ENCODE data around the gene ARHGAP31.
"Not testable (repeated sequence)": the region's sequence is repeated elsewhere in the genome, so short reads cannot be mapped to it uniquely, and the experiment has no call there.

Gene ARHGAP31

GRCh38 chr3:119257654-119258410, 36.4 kb upstream of the ARHGAP31 start:
- Histone ChIP-seq H3K4me3 (ENCODE audit: low read depth, low read length) (no peak overlapping the region), H3K36me3 (no peaks in the 10 kb centered on the region), H3K27me3 (ENCODE audit: insufficient read depth, low read depth, severe bottlenecking) (no peaks in the 10 kb centered on the region), H3K27ac (no peak overlapping the region), H3K9me3 (ENCODE audit: severe bottlenecking) (no peaks in the 10 kb centered on the region)
- no peak for DNase-seq
- TF ChIP-seq, protein P1, sequence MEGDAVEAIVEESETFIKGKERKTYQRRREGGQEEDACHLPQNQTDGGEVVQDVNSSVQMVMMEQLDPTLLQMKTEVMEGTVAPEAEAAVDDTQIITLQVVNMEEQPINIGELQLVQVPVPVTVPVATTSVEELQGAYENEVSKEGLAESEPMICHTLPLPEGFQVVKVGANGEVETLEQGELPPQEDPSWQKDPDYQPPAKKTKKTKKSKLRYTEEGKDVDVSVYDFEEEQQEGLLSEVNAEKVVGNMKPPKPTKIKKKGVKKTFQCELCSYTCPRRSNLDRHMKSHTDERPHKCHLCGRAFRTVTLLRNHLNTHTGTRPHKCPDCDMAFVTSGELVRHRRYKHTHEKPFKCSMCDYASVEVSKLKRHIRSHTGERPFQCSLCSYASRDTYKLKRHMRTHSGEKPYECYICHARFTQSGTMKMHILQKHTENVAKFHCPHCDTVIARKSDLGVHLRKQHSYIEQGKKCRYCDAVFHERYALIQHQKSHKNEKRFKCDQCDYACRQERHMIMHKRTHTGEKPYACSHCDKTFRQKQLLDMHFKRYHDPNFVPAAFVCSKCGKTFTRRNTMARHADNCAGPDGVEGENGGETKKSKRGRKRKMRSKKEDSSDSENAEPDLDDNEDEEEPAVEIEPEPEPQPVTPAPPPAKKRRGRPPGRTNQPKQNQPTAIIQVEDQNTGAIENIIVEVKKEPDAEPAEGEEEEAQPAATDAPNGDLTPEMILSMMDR (IDR thresholded peaks at IDR 0.05; ENCODE audit: low read depth, low read length), result no peak

DNA sequence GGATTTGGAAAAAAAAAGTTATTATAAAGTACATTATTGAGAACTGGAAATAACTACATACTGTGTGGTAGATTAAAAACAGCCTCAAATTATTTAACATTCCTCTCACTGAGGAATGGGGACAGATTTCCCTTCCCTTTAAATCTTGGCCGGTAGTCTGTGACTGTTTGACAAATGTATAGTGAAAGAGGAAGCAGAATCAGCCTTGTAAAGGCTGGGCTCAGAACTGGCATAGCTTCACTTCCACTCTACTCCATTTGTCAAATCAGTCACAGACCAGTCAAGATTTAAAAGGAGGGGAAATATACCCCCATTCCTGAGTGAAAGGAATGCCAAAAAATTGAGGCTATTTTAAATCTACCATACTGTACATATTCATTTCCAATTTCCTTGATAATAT, 35.3 kb upstream of the ARHGAP31 start:
- TF ChIP-seq, protein P1 (IDR thresholded peaks at IDR 0.05; ENCODE audit: low read depth, low read length), result no peak
- H3K27ac ChIP-seq, result no peak overlapping the region
- no peak overlapping the region for H3K4me3 ChIP-seq (ENCODE audit: low read depth, low read length)
- H3K36me3 ChIP-seq, result no peaks in the 10 kb centered on the region
- no peaks in the 10 kb centered on the region for H3K9me3 ChIP-seq (ENCODE audit: severe bottlenecking)
- H3K27me3 ChIP-seq (ENCODE audit: insufficient read depth, low read depth, severe bottlenecking), result no peaks in the 10 kb centered on the region
- DNase-seq, result no peak

- TF ChIP-seq, protein P1 (IDR thresholded peaks at IDR 0.05; ENCODE audit: low read depth, low read length), result no peak
- H3K27ac ChIP-seq, result no peak overlapping the region
- no peaks in the 10 kb centered on the region for H3K9me3 ChIP-seq (ENCODE audit: severe bottlenecking)
- H3K36me3 ChIP-seq, result no peaks in the 10 kb centered on the region
- no peaks in the 10 kb centered on the region for H3K27me3 ChIP-seq (ENCODE audit: insufficient read depth, low read depth, severe bottlenecking)
- DNase-seq, result no peak
- H3K4me3 ChIP-seq (ENCODE audit: low read depth, low read length), result no peak overlapping the region
These were observed 34.4 kb upstream of the ARHGAP31 start for GRCh38 chr3:119259821-119260220.

- no peaks in the 10 kb centered on the region for H3K27me3 ChIP-seq (ENCODE audit: insufficient read depth, low read depth, severe bottlenecking)
- no peak overlapping the region for H3K27ac ChIP-seq
- no peaks in the 10 kb centered on the region for H3K36me3 ChIP-seq
- no peaks in the 10 kb centered on the region for H3K9me3 ChIP-seq (ENCODE audit: severe bottlenecking)
- no peak overlapping the region for H3K4me3 ChIP-seq (ENCODE audit: low read depth, low read length)
- TF ChIP-seq, protein P1 (IDR thresholded peaks at IDR 0.05; ENCODE audit: low read depth, low read length), result no peak
- no peak for DNase-seq
These were observed 33.1 kb upstream of the ARHGAP31 start for GRCh38 chr3:119261055-119261454.

- H3K27me3 ChIP-seq (ENCODE audit: insufficient read depth, low read depth, severe bottlenecking); DNase-seq; H3K27ac ChIP-seq; H3K36me3 ChIP-seq; H3K4me3 ChIP-seq (ENCODE audit: low read depth, low read length); H3K9me3 ChIP-seq (ENCODE audit: severe bottlenecking): not testable (repeated sequence)
These were observed 24.0 kb upstream of the ARHGAP31 start for GRCh38 chr3:119270212-119270611.

DNA sequence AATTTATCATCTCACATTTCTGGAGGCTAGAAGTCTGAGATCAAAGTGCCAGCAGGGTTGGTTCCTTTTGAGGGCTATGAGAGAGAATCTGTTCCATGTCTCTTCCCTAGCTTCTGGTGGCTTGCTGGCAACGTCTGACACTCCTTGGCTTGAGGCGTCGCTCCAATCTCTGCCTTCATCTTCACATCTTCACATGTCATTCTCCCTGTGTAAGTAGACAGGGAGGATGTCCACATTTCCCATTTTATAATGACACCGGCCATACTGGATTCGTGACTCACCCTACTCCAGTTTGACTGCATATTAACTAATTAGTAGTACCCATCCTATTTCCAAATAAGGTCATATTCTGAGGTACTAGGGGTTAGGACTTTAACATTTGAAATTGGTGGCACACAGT, 17.5 kb upstream of the ARHGAP31 start:
- no peak overlapping the region for H3K27ac ChIP-seq
- TF ChIP-seq, protein P1 (IDR thresholded peaks at IDR 0.05; ENCODE audit: low read depth, low read length), result no peak

More for the DNA sequence above, 17.5 kb upstream of the ARHGAP31 start:
- Histone ChIP-seq H3K27me3 (ENCODE audit: insufficient read depth, low read depth, severe bottlenecking) (no peaks in the 10 kb centered on the region), H3K9me3 (ENCODE audit: severe bottlenecking) (no peaks in the 10 kb centered on the region), H3K4me3 (ENCODE audit: low read depth, low read length) (no peak overlapping the region), H3K36me3 (no peaks in the 10 kb centered on the region)
- no peak for DNase-seq

Measured in WERI-Rb-1 (cell line).